Right renal pelvis (tissue), 4 donors: ENCODE data around the gene MPL. TPM values are rescaled to one million over a fixed set of nuclear protein-coding genes. Genes with fewer than 3 reads are reported as not detected.

Source experiments
- DNase-seq, 4 donors: peaks; one replicate each; pipeline ENCODE4 v3.0.0-alpha.2; 2013; ENCODE audit warnings: low read depth in 4 of 4, low spot score in 3 of 4, missing footprints in 1 of 4
- polyA plus RNA-seq, 4 donors: library from polyadenylated mRNA; unstranded; fragments of 120-200 nt; gene quantifications; one replicate each; pipeline ENCODE4 v1.2.1, GENCODE V29; 2013; ENCODE audit not compliant: insufficient read length in 4 of 4

MPL gene
- polyA plus RNA-seq, 4 donors = 0.11 to 0.84 (median 0.50) TPM

DNA sequence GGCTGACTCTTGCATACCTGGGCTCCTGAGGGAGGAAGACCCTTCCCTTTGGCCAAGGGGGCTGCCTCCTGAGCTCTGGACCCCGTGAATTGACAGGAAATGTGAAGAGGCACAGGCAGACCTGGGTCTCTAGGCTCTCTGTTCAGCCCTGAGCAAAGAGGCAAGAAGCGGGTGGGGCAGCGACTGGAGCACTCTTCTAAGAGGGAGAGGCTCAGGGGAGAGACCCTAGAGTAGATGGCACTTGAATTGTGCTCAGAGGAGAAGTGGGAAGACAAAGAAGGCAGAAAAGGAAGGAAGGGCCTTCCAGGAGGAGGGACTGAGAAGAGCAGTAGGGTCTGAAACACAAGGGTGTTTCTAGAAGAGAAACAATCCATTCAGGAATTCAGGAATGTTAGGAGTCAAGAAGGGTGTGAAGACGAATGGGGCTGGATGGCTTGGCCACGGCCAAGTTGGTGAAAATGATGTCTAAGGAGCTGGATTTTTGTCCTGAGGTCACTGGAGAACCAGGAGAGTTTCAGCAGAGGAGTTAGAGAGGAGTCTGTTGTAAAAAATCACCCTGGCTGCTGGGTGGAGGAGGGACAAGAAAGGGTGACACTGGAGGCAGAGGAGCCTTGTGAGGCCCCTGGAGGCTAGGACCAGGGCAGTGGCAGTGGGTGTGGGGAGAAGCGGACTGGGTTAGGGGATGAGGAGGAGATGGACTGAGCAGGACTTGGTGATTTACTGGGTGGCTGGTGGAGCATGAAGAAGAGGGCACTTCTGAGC, 31.5 kb upstream of the MPL start:
- no peak for DNase-seq

DNA sequence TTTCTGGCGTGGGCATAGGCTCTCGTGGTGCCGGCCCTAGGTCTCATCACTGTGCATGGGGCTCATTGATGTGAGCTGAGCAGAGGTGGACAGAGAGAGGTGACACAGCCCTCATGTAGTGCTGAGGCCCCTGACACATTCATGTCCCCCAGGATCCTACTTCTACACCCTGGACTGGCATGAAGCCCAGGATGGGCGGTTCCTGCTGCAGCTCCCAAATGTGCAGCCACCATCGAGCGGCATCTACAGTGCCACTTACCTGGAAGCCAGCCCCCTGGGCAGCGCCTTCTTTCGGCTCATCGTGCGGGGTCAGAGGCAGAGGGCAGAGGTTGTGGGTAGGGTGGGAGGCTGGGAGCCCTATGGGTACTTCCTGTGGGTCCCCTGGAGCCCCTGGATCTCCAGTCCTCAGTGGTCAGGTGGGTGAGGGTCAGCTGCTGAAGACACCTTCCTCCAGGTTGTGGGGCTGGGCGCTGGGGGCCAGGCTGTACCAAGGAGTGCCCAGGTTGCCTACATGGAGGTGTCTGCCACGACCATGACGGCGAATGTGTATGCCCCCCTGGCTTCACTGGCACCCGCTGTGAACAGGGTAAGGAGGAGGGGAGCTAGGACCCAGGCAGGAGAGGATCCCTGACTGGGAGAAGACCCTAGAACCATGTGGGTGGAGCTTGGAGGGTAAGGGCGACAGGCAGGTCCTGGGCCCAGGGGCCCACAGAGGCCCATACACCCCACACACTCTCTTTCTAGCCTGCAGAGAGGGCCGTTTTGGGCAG, 30.7 kb upstream of the MPL start:
- no peak for DNase-seq

DNA sequence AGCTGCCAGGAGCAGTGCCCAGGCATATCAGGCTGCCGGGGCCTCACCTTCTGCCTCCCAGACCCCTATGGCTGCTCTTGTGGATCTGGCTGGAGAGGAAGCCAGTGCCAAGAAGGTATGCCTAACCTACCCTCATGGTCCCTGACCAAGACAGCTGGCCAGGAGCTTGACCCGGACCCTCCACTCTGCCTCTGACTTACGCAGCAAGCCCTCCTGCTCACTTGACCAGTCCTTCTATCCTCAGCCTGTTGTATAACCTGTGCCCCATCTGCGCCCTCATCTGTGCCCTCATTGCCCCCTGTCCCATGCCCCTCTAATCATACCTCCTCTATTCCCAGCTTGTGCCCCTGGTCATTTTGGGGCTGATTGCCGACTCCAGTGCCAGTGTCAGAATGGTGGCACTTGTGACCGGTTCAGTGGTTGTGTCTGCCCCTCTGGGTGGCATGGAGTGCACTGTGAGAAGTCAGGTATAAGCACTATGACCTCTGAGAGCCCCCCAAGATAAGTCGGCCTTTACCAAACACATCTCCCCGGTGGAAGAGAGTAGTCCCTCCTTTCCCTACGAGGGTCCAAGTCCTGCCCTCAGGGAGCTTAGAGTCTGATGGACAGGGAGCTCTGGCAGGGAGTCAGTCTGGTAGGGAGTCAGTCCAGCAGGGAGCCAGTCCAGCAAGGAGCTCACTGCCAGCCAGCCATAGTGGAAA, 30.0 kb upstream of the MPL start:
- no peak for DNase-seq

- no peak for DNase-seq
These were observed 28.8 kb upstream of the MPL start for GRCh38 chr1:43308635-43309404.

- no peak for DNase-seq
These were observed 28.1 kb upstream of the MPL start for GRCh38 chr1:43309405-43310025.

DNA sequence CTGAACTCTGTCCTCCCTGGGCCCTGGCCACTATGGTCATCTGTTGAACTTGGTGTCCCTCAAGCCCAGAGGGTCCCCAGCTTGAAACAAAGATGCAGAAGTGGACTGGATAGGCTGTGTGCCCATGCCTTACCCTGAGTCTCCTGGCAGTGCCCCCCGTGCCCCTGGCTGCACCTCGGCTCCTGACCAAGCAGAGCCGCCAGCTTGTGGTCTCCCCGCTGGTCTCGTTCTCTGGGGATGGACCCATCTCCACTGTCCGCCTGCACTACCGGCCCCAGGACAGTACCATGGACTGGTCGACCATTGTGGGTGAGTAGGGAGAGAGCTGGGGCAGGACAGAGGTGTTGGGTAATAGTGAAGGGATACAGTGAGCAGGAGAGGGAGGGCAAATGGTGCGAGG, 26.1 kb upstream of the MPL start:
- DNase-seq = no peak

GRCh38 chr1:43312212-43312623, 25.4 kb upstream of the MPL start:
- no peak for DNase-seq

DNA sequence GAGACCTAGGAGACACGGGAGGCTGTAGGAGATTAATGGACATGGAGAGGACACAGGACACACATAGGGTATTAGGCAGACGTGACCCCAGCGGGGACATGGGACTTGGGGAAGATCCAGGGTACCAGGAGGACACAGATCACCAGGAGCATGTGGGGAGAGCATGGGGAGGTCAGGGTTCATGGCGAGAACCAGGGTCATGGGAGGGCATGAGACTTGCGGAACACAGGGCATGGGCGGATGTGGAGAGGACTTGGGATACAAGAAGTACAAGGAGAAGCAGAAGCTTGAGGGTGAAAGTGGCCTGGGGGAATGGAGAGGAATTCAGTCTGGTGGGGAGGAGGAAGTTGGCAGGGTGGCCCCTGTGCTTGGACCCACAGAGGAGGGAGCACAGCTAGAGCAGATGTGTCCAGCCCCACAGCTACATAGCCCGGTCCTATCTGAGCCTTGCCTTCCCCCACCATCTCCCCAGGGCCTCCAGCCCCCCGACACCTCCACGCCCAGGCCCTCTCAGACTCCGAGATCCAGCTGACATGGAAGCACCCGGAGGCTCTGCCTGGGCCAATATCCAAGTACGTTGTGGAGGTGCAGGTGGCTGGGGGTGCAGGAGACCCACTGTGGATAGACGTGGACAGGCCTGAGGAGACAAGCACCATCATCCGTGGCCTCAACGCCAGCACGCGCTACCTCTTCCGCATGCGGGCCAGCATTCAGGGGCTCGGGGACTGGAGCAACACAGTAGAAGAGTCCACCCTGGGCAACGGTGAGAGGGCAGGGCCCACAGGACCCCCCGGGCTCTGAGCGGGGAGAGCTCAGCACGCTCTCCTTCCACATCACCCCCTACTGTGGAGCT, 24.7 kb upstream of the MPL start:
- no peak for DNase-seq

GRCh38 chr1:43313771-43314170, 23.8 kb upstream of the MPL start:
- DNase-seq = no peak

DNA sequence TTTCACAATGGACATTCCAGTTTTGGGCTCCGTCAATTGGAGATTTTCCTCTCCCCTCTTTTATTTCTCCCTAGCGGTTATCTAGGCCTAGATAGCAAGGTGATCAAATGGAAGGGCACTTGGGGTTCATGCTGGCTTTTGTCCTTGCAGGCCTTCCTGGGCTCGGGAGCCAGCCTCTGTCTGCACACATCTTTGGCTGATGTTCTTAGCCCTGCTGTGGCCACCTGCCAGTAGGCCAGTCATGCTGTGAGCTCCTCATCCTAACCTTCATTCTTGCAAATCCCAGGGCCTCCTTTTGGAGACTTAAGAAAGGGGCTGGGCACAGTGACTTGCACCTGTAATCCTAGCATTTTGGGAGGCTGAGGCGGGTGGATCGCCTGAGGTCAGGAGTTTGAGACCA, 23.4 kb upstream of the MPL start:
- DNase-seq = no peak

GRCh38 chr1:43315481-43315880, 22.1 kb upstream of the MPL start:
- no peak for DNase-seq

DNA sequence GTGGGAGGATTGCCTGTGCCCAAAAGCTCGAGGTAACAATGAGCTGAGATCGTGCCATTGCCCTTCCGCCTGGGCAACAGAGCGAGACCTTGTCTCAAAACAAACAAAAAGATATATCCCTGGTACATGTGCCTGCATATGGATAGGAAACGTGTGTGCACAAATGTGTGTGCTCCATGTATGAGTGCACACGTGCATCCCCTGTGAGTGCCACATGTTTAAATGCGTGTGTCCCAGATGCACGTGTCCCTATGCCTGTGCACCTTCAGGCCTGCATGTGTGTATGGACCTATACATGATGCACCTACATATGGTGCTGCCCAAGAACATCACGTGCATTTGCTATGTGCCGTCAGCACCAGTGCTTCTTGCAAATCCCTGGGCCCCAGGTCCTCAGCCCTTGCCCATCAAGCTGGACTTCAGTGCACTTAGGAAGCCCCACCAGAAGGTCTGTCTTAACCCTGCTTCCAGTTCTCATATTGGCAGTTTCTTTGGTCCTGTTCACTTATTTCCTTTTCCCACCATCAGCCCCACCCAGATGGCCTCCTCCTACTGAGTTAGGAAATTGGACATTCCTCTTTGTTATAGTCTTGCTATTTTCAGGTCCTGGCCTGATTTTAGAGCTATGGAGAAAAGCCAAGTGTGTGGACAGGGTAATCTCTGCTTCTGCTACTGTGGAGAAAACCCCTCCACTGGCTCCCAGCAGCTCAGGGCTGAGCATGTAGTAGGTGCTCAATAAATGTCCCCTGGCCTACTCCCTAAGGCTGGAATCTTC, 21.5 kb upstream of the MPL start:
- no peak for DNase-seq

GRCh38 chr1:43316738-43317520, 20.7 kb upstream of the MPL start:
- no peak for DNase-seq

DNA sequence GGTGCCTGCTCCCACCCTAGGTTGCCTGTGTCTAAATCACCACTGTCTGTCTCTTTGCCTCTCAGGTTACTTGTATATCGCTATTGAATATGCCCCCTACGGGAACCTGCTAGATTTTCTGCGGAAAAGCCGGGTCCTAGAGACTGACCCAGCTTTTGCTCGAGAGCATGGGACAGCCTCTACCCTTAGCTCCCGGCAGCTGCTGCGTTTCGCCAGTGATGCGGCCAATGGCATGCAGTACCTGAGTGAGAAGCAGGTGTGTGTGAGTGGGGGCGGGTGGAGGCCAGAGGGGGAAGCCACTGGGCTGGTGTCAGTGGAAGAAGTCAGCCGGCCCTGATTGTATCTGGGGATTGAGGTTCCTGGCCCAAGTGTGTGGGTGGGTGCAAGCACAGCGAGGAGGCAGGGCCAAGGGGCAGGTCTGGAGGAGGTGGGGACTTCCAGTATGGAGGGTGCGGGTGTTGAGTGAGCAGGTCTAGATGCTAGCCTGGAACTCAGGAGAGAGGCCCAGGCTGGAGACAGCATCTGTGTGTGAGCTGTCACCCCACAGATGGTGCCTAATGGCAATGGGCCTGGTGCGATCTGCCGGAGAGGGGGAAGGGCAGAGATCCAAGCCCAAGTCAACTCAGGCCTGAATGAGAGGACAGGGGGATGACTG, 19.7 kb upstream of the MPL start:
- DNase-seq = no peak

GRCh38 chr1:43318831-43319230, 18.8 kb upstream of the MPL start:
- no peak for DNase-seq

DNA sequence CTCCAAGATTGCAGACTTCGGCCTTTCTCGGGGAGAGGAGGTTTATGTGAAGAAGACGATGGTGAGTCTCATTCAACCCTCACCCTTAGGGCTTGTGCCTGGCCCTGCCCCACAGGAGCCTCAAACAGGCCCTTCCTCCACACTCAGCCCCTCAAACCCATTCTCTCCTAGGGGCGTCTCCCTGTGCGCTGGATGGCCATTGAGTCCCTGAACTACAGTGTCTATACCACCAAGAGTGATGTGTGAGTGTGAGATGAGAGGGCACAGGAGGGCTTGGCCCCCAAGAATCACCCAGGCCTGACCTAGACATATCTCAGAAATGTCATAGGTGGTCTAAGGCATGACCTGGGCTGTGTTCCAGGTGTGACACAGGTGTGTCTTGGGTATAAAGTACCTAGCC, 18.3 kb upstream of the MPL start:
- DNase-seq = no peak

DNA sequence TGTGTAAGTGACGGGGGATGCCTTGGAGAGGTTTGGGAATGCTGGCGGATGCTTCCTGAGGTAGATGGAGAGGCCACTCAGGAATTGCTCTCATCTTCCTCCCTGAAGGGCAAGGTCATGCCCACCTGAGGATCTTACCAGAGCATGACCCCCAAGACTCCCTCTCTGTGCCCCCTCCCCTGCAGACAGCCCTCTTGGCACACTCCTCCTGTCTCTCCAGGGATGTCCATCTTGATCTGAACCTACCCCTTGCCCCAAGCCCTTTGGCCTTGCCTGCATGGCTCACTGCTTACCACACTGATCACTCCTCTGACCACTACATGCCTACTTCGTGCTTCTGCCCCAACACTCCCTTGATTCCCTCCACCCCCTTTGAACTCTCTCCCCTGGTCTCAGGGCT, 17.9 kb upstream of the MPL start:
- no peak for DNase-seq
